Right lobe of liver (tissue), 4 donors: ENCODE data around the gene PARP2.

ENCODE experiments used
- POLR2A ChIP-seq: fragments of 450-650 bp; IDR thresholded peaks from one replicate; pipeline ENCODE4 v1.6.1; 2017; ENCODE audit warnings: antibody characterized with exemption, mild to moderate bottlenecking
- TF ChIP-seq, protein P1 (sequence below), 4 donors: fragments of 200-600 bp in 3 of 4; fragments of 450-650 bp in 1 of 4; IDR thresholded peaks; one replicate each; pipeline versions ENCODE4 v1.5.1 to v1.8.0; 2016 to 2022; ENCODE audit warnings: antibody characterized with exemption in 4 of 4, mild to moderate bottlenecking in 2 of 4
- donor health status: DM: no; HTN: no; CAD: no.
- donor health status: DM: no; HTN: no; CAD: no.
- donor health status: DM: no; HTN: yes; CAD: no.

DNA sequence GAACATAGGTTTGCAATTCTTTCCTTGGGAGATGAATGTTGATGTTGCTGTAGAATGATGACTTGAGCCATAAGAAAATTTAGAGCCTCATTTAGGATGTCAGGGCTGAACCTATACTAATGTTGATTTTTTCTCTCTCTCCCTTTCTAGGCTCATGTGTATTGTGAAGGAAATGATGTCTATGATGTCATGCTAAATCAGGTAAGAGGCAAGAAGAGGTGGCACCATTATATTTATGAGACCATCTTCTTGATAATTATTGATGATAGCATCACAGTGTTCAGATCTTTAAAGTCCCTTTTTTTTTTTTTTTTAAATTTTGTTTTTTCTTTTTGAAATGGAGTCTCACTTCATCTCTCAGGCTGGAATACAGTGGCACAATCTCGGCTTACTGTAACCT, 3.3 kb downstream of the PARP2 start:
- TF ChIP-seq POLR2A = no peak
- TF ChIP-seq, protein P1, sequence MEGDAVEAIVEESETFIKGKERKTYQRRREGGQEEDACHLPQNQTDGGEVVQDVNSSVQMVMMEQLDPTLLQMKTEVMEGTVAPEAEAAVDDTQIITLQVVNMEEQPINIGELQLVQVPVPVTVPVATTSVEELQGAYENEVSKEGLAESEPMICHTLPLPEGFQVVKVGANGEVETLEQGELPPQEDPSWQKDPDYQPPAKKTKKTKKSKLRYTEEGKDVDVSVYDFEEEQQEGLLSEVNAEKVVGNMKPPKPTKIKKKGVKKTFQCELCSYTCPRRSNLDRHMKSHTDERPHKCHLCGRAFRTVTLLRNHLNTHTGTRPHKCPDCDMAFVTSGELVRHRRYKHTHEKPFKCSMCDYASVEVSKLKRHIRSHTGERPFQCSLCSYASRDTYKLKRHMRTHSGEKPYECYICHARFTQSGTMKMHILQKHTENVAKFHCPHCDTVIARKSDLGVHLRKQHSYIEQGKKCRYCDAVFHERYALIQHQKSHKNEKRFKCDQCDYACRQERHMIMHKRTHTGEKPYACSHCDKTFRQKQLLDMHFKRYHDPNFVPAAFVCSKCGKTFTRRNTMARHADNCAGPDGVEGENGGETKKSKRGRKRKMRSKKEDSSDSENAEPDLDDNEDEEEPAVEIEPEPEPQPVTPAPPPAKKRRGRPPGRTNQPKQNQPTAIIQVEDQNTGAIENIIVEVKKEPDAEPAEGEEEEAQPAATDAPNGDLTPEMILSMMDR (IDR thresholded peaks at IDR 0.05) = no peak
